Ovary (tissue), 9 donors: ENCODE results near the gene CCDC54. TPM values are rescaled to one million over a fixed set of nuclear protein-coding genes. Genes with fewer than 3 reads are reported as not detected.

Source experiments
- DNase-seq, 5 donors: peaks; one replicate each; pipeline ENCODE4 v3.0.0-alpha.2; 2019 to 2020
- H3K27ac ChIP-seq, 2 donors: fragments of 200-600 bp; one replicate each; pipeline versions ENCODE4 v1.5.1 to v1.8.0; 2019 to 2022
- H3K27me3 ChIP-seq: fragments of 200-600 bp; one replicate; pipeline ENCODE4 v1.8.0; 2022
- H3K36me3 ChIP-seq: fragments of 200-600 bp; sonication (generic); one replicate; pipeline ENCODE4 v1.5.1; 2019
- H3K4me1 ChIP-seq: one replicate; pipeline ENCODE4 v1.8.1; 2013; ENCODE audit warnings: mild to moderate bottlenecking, moderate library complexity; ENCODE audit not compliant: insufficient read depth
- H3K4me3 ChIP-seq: fragments of 200-600 bp; sonication (generic); one replicate; pipeline ENCODE4 v1.5.1; 2017
- H3K9me3 ChIP-seq, 2 donors: fragments of 200-600 bp in 1 of 2; sonication (generic) in 1 of 2; one replicate each; pipeline versions ENCODE4 v1.5.1 to v1.8.1; 2013 to 2019; ENCODE audit warnings: mild to moderate bottlenecking in 1 of 2, moderate library complexity in 1 of 2
- CTCF ChIP-seq, 3 donors: fragments of 450-650 bp in 2 of 3; fragments of 200-600 bp in 1 of 3; IDR thresholded peaks; one replicate each; pipeline versions ENCODE4 v1.5.1 to v1.8.0; 2016 to 2022; ENCODE audit warnings: antibody characterized with exemption in 3 of 3, mild to moderate bottlenecking in 1 of 3
- EP300 ChIP-seq: sonication (generic); formaldehyde crosslinking; IDR thresholded peaks from one replicate; pipeline ENCODE4 v1.6.1; 2017; ENCODE audit warnings: antibody characterized with exemption
- POLR2A ChIP-seq: fragments of 450-650 bp; IDR thresholded peaks from one replicate; pipeline ENCODE4 v1.6.1; 2017; ENCODE audit warnings: antibody characterized with exemption, mild to moderate bottlenecking, moderate library complexity
- whole genome bisulfite sequencing, 3 donors: extraction: QIAGEN DNeasy Blood & Tissue Kit in 1 of 3; methylation state at CpG; one replicate each; pipeline versions ENCODE4 v1.1.5 to v1.1.7; 2013 to 2017; 5-methylcytosine and 5-hydroxymethylcytosine counted together
- intact Hi-C, 4 donors: fragments of 100-400 bp; cut with DNase I; formaldehyde crosslinking; loops; one replicate each; pipeline versions ENCODE4 v1.11.0 to v1.15.1; 2022 to 2023
- polyA plus RNA-seq, 2 donors: library from polyadenylated mRNA; stranded (reverse); fragments of 200-250 nt in 1 of 2; fragments of 350-450 nt in 1 of 2; fragmentation: Illumina TruSeq in 1 of 2; extraction: RNeasy Lipid Tissue Mini Kit (QIAGEN cat#74804) in 1 of 2; gene quantifications; one replicate each; pipeline ENCODE4 v1.2.3, GENCODE V29; 2013 to 2014
- total RNA-seq, 7 donors: library from RNA; depleted of rRNA in 2 of 7; stranded (reverse); fragments of >200 nt in 2 of 7; fragmentation: NEBNext Ultra II Directional in 3 of 7; extraction: Animal tissue kit (Norgen Biotek cat#: 25700) in 3 of 7; gene quantifications; one replicate each; pipeline versions ENCODE4 v1.1.0 to v1.2.4, GENCODE V29; 2016 to 2023
- donor health status: DM: no; HTN: no; CAD: no; lungs with moderate emphysema.
- donor health status: DM: no; HTN: no; CAD: no.
- donor health status: Bipolar disorder and iron deficiency.
- donor health status: DM: yes; HTN: yes; CAD: no.
- donor health status: DM: no; HTN: no; CAD: no.
- donor health status: DM: yes; HTN: yes; CAD: no.

Gene CCDC54
- total and polyA plus RNA-seq, 9 donors = 0.23 to 0.24 TPM; not detected in 7

- no peak overlapping the region for H3K4me3 ChIP-seq
- H3K4me1 ChIP-seq = no peaks in the 10 kb centered on the region
- H3K27me3 ChIP-seq = no peaks in the 10 kb centered on the region
- 87 to 89% (median 87%) methylated on average over 2 of the region's 2 CpGs for WGBS, 3 donors
- peaks cover 0 to 5% of the 10 kb centered on the region in 2 donors for H3K9me3 ChIP-seq
- H3K27ac ChIP-seq = no peak overlapping the region
- intact Hi-C loops = no loop called here
- TF ChIP-seq CTCF (IDR thresholded peaks at IDR 0.05) (no peak), POLR2A (no peak), EP300 (no peak)
- no peaks in the 10 kb centered on the region for H3K36me3 ChIP-seq
- DNase-seq = no peak
Observed at GRCh38 chr3:107409365-107409764, 32.1 kb downstream of the CCDC54 start.

GRCh38 chr3:107410606-107411005 is 33.4 kb downstream of the CCDC54 start:
- Histone ChIP-seq H3K27me3 (no peaks in the 10 kb centered on the region), H3K4me3 (no peak overlapping the region), H3K4me1 (no peaks in the 10 kb centered on the region), H3K36me3 (no peaks in the 10 kb centered on the region), H3K27ac (no peak overlapping the region), H3K9me3 (peaks cover 0 to 5% of the 10 kb centered on the region in 2 donors)
- DNase-seq = no peak
- WGBS, 3 donors = 89 to 98% (median 94%) methylated on average over 1 of the region's 1 CpG
- TF ChIP-seq CTCF (IDR thresholded peaks at IDR 0.05) (no peak), EP300 (no peak), POLR2A (no peak)
- intact Hi-C loops = no loop called here

GRCh38 chr3:107411056-107411455 is 33.8 kb downstream of the CCDC54 start:
- Histone ChIP-seq H3K36me3 (no peaks in the 10 kb centered on the region), H3K4me3 (no peak overlapping the region), H3K27ac (no peak overlapping the region), H3K9me3 (peaks cover 0 to 5% of the 10 kb centered on the region in 2 donors), H3K27me3 (no peaks in the 10 kb centered on the region), H3K4me1 (no peaks in the 10 kb centered on the region)
- TF ChIP-seq EP300 = no peak
- no peak for TF ChIP-seq POLR2A
- no peak for TF ChIP-seq CTCF (IDR thresholded peaks at IDR 0.05)
- DNase-seq = no peak
- intact Hi-C loops = no loop called here

GRCh38 chr3:107411779-107412178 is 34.5 kb downstream of the CCDC54 start:
- Histone ChIP-seq H3K4me1 (no peaks in the 10 kb centered on the region), H3K36me3 (no peaks in the 10 kb centered on the region), H3K9me3 (peaks cover 0 to 5% of the 10 kb centered on the region in 2 donors), H3K27me3 (no peaks in the 10 kb centered on the region), H3K27ac (no peak overlapping the region), H3K4me3 (no peak overlapping the region)
- WGBS, 3 donors = 51 to 61% (median 60%) methylated on average over 2 of the region's 2 CpGs
- intact Hi-C loops = no loop called here
- no peak for TF ChIP-seq CTCF (IDR thresholded peaks at IDR 0.05)
- no peak for TF ChIP-seq POLR2A
- TF ChIP-seq EP300 = no peak
- DNase-seq = no peak

DNA sequence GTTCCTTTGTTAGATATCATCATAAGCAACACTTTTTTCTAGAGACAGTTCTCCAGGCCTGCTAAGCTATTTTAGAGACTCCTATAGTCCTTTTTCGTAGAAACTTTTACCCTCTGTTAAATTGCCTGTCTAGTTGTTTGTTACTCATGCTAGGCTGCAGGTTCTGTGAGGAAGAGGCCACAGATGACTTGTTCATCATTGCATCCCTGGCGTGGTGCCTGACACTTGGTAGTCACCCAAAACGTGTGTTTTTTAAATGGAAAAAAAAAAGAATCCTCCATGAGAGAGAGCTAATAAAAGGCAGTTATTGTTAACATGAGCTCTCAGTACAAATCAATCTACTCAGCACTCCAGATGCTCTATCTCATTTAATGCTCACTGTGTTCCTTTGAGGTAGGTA is 35.1 kb downstream of the CCDC54 start:
- no peaks in the 10 kb centered on the region for H3K27me3 ChIP-seq
- no peak for TF ChIP-seq CTCF (IDR thresholded peaks at IDR 0.05)
- TF ChIP-seq POLR2A = no peak
- TF ChIP-seq EP300 = no peak
- no peak overlapping the region for H3K27ac ChIP-seq
- no peak for DNase-seq
- no peaks in the 10 kb centered on the region for H3K4me1 ChIP-seq
- no peak overlapping the region for H3K4me3 ChIP-seq
- intact Hi-C loops = no loop called here
- H3K9me3 ChIP-seq = peaks cover 0 to 5% of the 10 kb centered on the region in 2 donors
- WGBS, 3 donors = 64 to 70% (median 67%) methylated on average over 3 of the region's 3 CpGs
- H3K36me3 ChIP-seq = no peaks in the 10 kb centered on the region
